ENCODE results near the gene UMAD1. TPM values are rescaled to one million over a fixed set of nuclear protein-coding genes. Genes with fewer than 3 reads are reported as not detected.
A peak's percentile ranks its signal among the peaks of the same experiment; 100 is the strongest.

The UMAD1 gene
- total and polyA plus RNA-seq, 2 of the 13 experiments (the other 11 are each of a cell fraction or from before 2014, with no cell fraction given): 16.8 to 17.6 TPM

DNA sequence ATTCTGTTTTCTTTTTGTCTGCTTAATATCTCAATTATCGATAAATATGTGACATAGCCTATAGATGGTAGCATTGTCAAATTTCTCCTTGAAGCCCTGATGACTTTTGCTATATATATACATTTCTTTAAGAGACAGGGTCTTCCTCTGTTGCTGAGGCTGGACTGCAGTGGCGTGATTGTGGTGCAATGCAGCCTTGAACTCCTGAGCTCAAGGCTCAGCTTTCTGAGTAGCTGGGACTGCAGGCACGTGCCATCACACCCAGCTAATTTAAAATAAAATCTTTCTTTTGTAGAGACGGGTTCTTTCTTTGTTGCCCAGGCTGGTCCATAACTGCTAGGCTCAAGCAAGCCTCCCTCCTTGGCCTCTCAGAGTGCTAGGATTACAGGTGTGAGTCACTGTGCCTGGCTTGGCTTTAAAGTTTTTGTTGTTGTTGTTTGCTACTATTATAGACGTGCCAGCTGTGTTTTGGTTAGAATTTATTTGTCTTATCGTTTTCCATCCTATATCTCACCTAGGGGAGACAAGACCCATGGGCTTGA is 7.0 kb downstream of the UMAD1 start (continued):
- TF ChIP-seq, protein P1, sequence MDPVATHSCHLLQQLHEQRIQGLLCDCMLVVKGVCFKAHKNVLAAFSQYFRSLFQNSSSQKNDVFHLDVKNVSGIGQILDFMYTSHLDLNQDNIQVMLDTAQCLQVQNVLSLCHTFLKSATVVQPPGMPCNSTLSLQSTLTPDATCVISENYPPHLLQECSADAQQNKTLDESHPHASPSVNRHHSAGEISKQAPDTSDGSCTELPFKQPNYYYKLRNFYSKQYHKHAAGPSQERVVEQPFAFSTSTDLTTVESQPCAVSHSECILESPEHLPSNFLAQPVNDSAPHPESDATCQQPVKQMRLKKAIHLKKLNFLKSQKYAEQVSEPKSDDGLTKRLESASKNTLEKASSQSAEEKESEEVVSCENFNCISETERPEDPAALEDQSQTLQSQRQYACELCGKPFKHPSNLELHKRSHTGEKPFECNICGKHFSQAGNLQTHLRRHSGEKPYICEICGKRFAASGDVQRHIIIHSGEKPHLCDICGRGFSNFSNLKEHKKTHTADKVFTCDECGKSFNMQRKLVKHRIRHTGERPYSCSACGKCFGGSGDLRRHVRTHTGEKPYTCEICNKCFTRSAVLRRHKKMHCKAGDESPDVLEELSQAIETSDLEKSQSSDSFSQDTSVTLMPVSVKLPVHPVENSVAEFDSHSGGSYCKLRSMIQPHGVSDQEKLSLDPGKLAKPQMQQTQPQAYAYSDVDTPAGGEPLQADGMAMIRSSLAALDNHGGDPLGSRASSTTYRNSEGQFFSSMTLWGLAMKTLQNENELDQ (CRISPR knock-in tag; IDR thresholded peaks at IDR 0.05; ENCODE audit: borderline replicate concordance): no peak
- no peak for TF ChIP-seq ZNF790 (CRISPR knock-in tag; IDR thresholded peaks at IDR 0.05; ENCODE audit: borderline replicate concordance)
- TF ChIP-seq HOXA5 (CRISPR knock-in tag; IDR thresholded peaks at IDR 0.05): no peak
- peak; percentile 73 for TF ChIP-seq CEBPB (IDR thresholded peaks at IDR 0.05; ENCODE audit: borderline replicate concordance, low read depth, low read length)
- TF ChIP-seq TBP (CRISPR knock-in tag; IDR thresholded peaks at IDR 0.05): no peak
- TF ChIP-seq NBN (conservative IDR thresholded peaks at IDR 0.05): no peak
- TF ChIP-seq, protein P2, sequence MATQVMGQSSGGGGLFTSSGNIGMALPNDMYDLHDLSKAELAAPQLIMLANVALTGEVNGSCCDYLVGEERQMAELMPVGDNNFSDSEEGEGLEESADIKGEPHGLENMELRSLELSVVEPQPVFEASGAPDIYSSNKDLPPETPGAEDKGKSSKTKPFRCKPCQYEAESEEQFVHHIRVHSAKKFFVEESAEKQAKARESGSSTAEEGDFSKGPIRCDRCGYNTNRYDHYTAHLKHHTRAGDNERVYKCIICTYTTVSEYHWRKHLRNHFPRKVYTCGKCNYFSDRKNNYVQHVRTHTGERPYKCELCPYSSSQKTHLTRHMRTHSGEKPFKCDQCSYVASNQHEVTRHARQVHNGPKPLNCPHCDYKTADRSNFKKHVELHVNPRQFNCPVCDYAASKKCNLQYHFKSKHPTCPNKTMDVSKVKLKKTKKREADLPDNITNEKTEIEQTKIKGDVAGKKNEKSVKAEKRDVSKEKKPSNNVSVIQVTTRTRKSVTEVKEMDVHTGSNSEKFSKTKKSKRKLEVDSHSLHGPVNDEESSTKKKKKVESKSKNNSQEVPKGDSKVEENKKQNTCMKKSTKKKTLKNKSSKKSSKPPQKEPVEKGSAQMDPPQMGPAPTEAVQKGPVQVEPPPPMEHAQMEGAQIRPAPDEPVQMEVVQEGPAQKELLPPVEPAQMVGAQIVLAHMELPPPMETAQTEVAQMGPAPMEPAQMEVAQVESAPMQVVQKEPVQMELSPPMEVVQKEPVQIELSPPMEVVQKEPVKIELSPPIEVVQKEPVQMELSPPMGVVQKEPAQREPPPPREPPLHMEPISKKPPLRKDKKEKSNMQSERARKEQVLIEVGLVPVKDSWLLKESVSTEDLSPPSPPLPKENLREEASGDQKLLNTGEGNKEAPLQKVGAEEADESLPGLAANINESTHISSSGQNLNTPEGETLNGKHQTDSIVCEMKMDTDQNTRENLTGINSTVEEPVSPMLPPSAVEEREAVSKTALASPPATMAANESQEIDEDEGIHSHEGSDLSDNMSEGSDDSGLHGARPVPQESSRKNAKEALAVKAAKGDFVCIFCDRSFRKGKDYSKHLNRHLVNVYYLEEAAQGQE (IDR thresholded peaks at IDR 0.05; ENCODE audit: borderline replicate concordance in 1 of 2, low read depth in 1 of 2, low read length in 2 of 2): no peak
- TF ChIP-seq ZNF230 (CRISPR knock-in tag; IDR thresholded peaks at IDR 0.05): no peak
- TF ChIP-seq ZNF777 (CRISPR knock-in tag; IDR thresholded peaks at IDR 0.05): no peak
- TF ChIP-seq RBM22 (optimal IDR thresholded peaks at IDR 0.05; ENCODE audit: low read length): no peak
- TF ChIP-seq, protein P3, sequence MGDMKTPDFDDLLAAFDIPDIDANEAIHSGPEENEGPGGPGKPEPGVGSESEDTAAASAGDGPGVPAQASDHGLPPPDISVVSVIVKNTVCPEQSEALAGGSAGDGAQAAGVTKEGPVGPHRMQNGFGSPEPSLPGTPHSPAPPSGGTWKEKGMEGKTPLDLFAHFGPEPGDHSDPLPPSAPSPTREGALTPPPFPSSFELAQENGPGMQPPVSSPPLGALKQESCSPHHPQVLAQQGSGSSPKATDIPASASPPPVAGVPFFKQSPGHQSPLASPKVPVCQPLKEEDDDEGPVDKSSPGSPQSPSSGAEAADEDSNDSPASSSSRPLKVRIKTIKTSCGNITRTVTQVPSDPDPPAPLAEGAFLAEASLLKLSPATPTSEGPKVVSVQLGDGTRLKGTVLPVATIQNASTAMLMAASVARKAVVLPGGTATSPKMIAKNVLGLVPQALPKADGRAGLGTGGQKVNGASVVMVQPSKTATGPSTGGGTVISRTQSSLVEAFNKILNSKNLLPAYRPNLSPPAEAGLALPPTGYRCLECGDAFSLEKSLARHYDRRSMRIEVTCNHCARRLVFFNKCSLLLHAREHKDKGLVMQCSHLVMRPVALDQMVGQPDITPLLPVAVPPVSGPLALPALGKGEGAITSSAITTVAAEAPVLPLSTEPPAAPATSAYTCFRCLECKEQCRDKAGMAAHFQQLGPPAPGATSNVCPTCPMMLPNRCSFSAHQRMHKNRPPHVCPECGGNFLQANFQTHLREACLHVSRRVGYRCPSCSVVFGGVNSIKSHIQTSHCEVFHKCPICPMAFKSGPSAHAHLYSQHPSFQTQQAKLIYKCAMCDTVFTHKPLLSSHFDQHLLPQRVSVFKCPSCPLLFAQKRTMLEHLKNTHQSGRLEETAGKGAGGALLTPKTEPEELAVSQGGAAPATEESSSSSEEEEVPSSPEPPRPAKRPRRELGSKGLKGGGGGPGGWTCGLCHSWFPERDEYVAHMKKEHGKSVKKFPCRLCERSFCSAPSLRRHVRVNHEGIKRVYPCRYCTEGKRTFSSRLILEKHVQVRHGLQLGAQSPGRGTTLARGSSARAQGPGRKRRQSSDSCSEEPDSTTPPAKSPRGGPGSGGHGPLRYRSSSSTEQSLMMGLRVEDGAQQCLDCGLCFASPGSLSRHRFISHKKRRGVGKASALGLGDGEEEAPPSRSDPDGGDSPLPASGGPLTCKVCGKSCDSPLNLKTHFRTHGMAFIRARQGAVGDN (CRISPR knock-in tag; IDR thresholded peaks at IDR 0.05): no peak
- no peak for TF ChIP-seq ZNF12 (CRISPR knock-in tag; IDR thresholded peaks at IDR 0.05)
- no peak for TF ChIP-seq FOXA1 (IDR thresholded peaks at IDR 0.05)
- no peak for TF ChIP-seq FOXA1 (CRISPR knock-in tag; IDR thresholded peaks at IDR 0.05)
- TF ChIP-seq, protein P4, sequence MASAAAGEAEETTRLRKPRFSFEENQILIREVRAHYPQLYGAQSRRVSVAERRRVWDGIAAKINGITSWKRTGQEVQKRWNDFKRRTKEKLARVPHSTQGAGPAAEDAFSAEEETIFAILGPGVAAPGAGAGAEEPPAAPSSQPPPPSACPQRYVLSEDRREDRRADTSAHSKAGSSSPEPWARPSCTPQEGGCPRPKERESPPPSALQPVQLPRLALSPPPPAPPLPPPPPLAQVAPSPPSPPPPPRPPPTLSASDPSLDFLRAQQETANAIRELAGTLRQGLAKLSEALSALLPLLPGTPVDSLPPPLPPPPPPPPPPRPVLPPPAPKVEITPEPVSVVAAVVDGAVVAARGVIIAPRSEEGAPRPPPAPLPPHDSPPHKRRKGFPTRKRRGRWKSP (CRISPR knock-in tag; IDR thresholded peaks at IDR 0.05): no peak
- no peak for TF ChIP-seq ZNF264 (CRISPR knock-in tag; IDR thresholded peaks at IDR 0.05)
- no peak for TF ChIP-seq SSRP1 (CRISPR knock-in tag; IDR thresholded peaks at IDR 0.05)
- no peak for TF ChIP-seq KLF11 (CRISPR knock-in tag; IDR thresholded peaks at IDR 0.05)
